AG09319 (cell line): Measurements from ENCODE around the gene SYCE1.
"Not testable (repeated sequence)": the region's sequence is repeated elsewhere in the genome, so short reads cannot be mapped to it uniquely, and the experiment has no call there.

ENCODE experiments used
- DNase-seq: peaks from one replicate; pipeline ENCODE4 v3.0.0-alpha.2; 2010; ENCODE audit warnings: low read depth; ENCODE audit errors: extremely low read depth
- TF ChIP-seq, protein P1 (sequence below): IDR thresholded peaks from 2 replicates; pipeline ENCODE4 v1.5.1; 2011; ENCODE audit warnings: low read depth, mild to moderate bottlenecking, inconsistent platforms, low read length, moderate library complexity

Gene SYCE1, protein sequence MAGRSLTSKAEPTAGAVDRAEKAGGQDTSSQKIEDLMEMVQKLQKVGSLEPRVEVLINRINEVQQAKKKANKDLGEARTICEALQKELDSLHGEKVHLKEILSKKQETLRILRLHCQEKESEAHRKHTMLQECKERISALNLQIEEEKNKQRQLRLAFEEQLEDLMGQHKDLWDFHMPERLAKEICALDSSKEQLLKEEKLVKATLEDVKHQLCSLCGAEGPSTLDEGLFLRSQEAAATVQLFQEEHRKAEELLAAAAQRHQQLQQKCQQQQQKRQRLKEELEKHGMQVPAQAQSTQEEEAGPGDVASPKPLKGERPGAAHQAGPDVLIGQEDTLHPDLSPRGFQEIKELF

DNA sequence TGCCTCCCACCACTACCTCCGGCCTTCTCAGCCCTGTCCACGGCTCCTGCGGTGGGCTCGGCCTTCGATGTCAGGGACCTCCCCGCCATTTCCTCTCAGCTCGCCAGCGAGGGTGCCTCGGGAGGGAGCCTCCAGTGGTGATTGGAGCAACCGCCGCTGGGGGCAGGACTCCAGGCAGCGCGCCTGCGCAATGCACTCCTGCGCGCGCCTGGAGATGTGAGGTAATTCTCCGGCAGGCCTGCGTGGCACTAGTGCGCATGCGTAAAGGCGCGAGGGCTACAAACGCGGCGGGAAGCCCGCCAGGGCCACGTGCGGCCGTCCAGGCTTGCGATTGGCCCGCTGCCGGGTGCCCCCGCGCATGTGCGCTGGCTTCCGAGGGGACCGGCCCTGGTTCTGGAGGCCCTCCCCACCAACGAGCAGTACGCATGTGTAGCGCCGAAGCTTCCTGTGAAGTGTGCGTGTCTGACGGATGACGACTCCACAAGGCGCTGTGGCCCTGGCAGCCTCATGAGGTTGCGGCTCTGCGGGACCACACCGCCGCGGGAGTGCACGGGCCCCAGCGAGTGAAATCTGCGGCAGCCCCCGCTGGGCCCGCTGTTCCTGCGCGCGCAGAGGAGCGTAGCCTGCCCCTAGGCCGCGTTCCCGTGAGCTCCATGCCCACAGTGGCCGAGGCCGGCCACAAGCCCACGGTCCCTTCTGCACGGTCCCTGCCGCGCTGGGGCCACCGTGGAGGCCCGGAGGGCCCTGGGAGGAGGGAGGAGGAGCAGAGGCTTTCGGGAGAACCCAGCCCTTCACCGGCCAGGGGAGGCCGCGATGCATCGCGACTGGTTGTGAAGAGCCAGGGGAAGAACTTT is at the start of gene SYCE1:
Gene SYCE1 (minus strand): TSS at position 143 of the 854 bp plus-strand sequence. CDS start 54 bp downstream, at position 89.
- TF ChIP-seq, protein P1, sequence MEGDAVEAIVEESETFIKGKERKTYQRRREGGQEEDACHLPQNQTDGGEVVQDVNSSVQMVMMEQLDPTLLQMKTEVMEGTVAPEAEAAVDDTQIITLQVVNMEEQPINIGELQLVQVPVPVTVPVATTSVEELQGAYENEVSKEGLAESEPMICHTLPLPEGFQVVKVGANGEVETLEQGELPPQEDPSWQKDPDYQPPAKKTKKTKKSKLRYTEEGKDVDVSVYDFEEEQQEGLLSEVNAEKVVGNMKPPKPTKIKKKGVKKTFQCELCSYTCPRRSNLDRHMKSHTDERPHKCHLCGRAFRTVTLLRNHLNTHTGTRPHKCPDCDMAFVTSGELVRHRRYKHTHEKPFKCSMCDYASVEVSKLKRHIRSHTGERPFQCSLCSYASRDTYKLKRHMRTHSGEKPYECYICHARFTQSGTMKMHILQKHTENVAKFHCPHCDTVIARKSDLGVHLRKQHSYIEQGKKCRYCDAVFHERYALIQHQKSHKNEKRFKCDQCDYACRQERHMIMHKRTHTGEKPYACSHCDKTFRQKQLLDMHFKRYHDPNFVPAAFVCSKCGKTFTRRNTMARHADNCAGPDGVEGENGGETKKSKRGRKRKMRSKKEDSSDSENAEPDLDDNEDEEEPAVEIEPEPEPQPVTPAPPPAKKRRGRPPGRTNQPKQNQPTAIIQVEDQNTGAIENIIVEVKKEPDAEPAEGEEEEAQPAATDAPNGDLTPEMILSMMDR: no peak
- no peak for DNase-seq

DNA sequence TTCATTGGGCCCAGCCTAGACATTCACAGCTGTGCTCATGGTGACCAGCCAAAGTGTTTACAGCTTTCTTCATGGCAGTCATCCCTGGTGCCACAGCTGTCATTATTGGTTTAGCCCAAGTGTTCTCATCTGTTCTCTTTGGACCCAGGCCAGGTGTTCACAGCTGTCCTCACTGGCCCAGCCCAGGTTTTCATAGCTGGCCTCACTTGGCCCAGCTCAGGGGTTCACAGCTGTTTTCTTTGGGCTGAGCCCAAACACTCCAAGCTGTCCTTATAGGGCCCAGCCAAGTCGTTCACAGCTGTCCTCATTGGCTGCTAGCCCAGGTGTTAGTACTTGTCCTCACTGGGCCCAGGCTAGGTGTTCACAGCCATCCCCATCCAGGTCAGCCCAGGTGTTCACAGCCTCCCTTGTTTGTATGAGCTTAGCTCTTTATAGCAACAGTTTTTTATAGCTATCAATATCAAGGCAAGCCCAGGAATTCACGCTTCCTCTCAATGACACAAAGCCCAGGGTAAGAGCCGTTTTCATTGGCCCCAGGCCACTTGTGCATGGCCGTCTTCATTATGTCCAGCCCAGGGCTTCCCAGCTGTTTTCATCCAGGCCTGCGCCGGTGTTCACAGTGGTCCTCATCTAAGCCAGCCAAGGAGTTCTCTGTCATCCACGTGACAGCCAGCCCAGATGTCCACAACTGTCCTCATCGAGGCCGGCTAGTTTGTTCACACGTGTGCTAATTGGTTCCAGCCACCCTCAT is 49.6 kb upstream of the SYCE1 start:
- TF ChIP-seq, protein P1: no peak
- no peak for DNase-seq

DNA sequence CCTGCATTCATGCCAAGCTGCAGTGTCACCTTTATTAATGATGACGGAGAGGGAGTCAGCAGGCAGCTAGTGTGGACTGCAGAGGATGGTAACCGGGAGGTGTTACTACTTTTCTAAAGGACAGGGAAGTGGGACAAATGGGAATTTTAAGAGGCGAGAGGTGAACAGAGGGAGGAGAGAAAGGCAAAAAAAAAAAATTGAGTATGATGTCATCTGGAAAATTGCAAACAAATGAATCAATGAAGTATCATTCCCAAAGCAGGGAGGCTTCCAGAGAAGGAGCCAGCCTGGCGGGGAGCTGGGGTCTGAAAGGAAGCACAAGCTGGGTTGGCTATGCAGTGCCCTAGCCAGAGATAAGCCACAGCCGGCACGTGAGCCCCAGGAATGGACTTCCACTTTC is 48.3 kb upstream of the SYCE1 start:
- no peak for DNase-seq
- TF ChIP-seq, protein P1: no peak

DNA sequence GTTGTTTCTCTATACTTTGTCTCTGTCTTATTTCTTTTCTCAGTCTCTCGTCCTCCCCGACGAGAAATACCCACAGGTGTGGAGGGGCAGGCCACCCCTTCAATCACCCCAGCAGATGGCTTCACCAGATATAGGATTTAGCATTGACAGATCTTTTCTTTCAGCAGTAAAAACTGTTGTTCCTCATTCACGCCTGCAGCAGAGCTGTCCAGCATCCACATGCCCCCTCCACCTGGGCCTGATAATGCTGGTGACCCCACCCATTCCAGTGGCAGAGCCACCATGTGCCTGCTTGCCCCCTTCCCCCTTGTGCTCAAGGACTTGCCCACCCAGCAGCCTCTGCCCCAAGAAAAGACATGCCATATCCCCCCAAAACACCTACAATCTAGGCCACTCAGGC is 45.7 kb upstream of the SYCE1 start:
- no peak for DNase-seq
- TF ChIP-seq, protein P1: no peak

DNA sequence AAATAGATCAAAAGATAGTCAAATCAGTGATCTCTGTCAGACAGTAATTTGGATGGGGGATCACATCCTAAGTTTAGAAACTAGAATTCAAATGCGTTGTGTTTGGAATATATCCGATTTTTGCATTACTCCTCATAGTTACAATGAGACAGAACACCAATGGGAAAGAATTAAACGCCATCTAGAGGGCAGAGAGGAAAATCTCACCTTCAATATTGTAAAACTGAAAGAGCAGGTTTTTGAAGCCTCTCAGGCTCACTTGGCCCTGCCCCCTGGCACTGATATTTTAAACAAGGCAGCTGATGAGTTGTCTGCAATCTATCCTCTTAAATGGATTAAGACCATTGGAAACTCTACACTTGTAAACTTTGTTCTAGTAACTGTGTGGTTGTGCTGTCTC is 43.5 kb upstream of the SYCE1 start:
- TF ChIP-seq, protein P1: peak; percentile 49
- no peak for DNase-seq

DNA sequence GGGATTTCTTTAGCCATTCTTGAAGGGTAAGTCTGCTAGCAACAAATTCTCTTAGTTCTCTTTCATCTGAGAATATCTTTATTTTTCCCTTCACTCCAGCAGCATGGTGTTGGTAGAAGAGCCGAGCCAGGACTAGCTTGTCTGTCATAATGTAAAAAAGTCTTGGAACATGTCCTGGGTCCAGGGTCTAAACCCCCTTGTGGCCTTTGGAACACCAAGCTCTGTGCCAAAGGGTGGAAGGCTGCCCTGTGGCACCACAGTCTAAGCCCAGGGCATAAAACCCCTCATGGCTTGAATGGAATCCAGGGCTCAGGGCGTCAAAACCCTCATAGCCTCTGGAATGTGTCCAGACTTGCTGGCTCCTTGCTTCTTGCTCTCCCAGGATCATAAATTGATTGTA is 38.1 kb upstream of the SYCE1 start:
- DNase-seq: not testable (repeated sequence)

DNA sequence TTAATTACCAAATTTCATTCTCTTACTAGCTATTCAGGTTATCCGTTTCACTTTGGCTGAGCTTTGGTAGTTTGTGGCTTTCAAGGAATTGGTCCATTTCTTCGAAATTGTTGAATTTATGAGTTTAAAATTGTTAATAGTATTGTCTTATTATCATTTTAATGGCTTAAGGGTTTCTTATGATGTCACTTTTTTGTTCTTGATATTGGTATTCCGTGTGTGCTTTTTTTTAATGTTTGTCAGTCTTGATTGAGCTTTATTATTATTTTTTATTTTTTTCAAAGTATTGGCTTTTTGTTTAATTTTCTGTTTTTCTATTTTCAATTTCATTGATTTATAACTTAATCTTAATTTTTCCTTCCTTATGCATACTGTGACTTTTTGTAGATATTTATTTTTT is 35.3 kb upstream of the SYCE1 start:
- DNase-seq: no peak
- TF ChIP-seq, protein P1: no peak

DNA sequence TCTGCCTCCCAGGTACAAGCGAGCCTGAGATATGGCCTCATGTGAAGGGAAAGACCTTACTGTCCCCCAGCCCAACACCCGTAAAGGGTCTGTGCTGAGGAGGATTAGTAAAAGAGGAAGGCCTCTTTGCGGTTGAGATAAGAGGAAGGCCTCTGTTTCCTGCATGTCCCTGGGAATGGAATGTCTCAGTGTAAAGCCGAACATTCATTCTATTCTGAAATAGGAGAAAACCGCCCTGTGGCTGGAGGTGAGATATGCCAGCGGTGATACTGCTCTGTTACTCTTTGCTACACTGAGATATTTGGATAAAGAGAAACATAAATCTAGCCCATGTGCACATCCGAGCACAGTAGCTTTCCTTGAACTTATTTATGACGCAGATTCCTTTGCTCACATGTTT is 34.5 kb upstream of the SYCE1 start:
- not testable (repeated sequence) for DNase-seq
